ENCODE data around the gene NR2F1-AS1.

The NR2F1-AS1 gene

GRCh38 chr5:93578813-93579691 is 2.0 kb downstream of the NR2F1-AS1 start:
- peak in 20 of 56 donors; percentile 39 to 67 (median 51) for DNase-seq

- DNase-seq, result peak in 1 of 56 donors; percentile 38
Observed at GRCh38 chr5:93577854-93578812, 2.9 kb downstream of the NR2F1-AS1 start.

GRCh38 chr5:93576994-93577853 is 3.8 kb downstream of the NR2F1-AS1 start:
- no peak for DNase-seq

DNA sequence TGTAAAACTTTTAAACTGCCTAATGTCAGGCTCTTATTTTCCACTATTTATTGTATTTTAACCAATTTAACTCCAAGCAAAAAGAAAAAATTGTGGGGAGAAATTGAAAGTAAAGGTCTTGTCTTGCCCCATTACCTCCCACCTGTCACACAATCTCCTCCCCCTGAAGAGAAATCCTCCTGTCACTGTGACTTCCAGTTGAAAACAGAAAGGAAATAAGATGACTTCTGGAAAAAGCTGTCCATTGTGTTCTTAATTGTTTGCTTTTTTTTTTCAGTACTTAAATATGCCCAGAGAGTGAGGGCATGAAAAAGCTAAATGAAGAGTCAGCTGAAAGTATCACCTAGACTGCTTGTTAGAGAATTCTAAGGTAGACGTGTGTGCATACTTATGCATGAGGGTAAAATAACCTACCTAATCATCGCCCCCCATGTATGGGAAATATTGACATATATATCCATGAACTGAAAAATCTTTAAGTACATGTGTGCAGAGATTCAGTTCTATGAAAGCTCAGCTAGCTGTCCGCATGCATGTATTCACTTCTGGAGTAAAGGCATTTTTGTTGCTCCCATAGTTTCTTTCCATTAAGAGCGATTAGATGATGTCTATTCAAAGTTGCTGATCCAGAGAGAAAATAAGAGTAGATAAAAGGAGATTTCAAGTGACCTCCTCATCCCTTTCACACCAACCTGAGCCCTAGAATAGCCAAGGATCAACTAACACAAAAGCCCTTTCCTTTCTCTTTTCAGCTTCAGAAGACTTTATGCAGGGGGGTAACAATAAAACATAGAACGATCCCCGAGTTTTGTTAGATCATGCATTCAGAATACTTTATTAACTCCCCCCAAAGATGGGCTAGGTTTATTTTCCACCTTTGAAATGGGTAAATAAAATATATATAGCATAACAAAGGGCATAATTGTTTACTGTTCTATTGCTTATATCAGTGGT is 5.3 kb downstream of the NR2F1-AS1 start:
- DNase-seq, result no peak

GRCh38 chr5:93574491-93575305 is 6.3 kb downstream of the NR2F1-AS1 start:
- no peak for DNase-seq

DNA sequence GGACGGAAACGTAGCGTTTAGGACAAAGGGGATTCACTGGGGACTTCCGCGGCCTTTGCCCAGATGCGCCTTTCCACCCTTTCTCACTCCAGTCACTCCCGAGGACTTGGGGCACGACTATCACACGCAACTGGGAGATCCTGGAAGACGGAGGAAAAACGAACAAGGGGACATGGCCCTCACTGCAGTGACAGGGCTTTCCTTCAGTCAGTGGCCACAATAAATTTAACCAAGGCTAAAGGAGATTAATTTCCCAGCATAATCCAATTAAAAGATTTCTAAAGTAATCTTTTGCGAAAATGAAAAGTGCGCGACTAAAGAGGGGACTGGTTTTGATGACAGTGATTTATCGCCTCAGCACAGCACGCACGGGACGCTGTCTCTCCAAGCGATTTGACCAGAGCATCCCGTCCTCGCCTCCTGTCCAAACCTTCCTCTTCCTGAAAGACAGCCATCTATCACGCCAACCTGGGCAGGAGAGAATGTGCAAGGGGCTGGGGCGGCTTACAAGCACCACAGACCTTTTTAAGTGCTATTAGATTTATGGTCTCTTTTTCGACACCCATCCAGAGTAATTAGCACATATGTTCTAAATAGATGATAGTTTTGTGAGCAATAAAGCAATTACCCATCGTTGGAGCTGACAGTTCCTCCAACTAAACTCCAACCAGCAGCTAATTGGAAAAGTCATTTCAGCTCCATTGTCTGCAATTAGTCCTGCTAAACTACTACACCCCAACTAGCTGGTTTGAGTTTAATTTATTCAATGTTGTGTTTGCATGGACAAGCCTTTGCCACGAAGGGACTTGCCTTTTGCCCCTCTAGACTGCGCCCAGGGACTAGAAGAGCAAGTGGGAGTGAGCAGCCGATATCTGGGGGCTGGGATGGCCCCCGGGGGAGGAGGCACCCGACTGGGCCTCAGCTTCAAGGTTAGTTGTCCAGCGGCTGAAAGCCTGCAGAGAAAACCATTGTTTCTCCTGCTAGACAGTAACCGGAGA is 7.4 kb downstream of the NR2F1-AS1 start:
- no peak for DNase-seq

GRCh38 chr5:93572608-93573353 is 8.2 kb downstream of the NR2F1-AS1 start:
- no peak for DNase-seq

DNA sequence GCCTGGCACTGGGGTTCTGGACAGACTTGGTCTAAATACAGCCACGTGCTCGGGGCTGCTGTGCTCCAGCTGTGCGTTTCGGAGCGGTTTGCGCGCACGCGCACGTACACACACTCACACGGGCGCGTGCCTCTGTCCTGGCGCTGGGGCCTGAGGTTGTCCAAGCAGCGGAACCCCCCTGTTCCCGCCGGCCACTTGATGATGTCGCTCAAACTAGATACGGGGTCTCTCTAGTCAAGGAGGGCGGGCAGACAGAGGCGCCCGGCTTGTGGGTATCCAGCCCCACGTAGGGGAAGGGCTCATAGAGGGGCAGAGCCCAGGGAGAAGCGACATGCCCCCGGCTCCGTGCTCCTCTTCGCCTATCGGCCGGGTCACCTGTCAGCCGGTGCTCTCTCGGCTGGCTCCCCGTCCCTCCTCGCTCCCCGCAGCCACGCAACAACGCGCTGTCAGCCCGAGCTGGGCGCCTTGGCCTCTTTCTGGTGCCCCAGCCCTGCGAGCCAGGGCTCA is 8.9 kb downstream of the NR2F1-AS1 start:
- no peak for DNase-seq

- no peak for DNase-seq
Observed at GRCh38 chr5:93571114-93571949, 9.7 kb downstream of the NR2F1-AS1 start.

DNA sequence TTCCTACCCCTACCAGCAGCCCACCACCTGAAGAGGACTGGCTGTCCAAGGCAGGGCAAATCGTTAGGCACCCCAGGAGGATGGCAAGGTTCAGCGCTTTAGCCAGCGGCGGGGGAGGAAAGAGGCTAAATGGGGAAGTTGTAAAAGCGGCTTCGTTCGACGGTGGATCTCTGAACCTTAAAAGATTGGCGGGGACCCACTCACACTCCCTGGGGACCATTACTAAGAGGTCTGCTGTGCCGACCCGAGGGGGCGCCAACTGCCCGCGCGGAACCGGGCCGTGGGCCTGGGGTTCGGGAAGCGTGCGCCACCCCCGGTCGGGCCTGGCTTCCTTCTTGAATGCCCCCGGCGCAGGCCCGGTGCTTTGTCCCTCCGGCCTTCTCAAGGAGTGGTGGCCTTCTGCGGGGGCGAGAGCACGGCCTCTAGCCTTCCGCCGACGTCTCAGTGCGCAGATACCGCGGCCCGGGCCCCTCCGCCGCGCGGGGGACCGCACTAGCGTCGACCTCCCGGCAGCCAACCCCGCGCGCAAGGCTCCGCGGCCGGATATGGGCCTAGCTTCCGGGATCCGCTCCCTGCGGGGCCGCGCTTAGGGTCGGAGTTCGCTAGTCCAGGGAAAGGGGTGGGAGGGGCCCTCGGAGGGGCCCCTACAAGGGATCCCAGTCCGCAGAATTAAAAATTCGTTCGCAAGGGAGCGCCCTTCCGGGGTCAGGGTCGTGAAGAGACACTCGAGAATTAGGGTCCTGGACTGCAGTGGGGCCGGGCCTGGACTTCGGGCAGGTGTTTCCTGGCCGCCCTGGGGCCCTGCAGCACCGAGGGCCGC is 10.5 kb downstream of the NR2F1-AS1 start:
- no peak for DNase-seq

- DNase-seq, result no peak
Observed at GRCh38 chr5:93569300-93570160, 11.5 kb downstream of the NR2F1-AS1 start.

DNA sequence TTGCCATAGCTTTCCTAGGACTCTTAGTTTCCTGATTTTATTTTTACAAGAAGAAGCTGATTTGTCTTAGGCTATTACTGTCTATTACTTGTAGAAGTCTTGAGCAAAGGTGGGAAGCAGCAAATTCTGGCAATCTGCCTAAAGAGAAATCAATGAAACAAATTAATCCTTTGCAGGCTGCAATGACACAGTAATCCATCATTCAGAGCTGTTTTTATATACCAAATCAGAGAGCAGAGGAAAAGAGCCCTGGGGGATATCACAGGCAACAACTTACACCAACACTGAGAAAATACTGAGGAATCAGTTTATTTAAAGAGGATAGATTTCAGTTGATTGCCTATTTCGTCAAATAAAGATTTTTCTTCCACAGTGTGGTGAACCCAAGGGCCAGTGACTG is 13.6 kb downstream of the NR2F1-AS1 start:
- DNase-seq, result no peak

DNA sequence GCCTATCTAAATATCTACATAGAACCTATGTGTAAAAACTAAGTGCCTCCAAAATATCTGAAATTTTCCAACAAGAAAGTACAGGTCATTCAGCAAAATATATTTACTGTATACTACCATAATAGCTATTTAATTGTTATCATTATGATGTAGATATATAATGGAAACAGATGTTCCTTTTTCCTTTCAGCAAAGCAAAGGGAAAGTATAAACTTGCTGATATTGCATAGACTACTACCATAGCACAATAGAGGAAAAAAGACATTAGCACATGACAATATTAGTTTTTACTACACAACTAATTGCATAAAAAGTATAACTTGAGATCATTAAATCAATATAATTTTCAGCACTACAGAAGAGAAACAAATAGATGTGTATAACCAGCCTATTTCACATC is 14.9 kb downstream of the NR2F1-AS1 start:
- DNase-seq, result no peak
